Left colon (tissue), 2 donors: ENCODE measurements around the gene PLCE1. TPM values are rescaled to one million over a fixed set of nuclear protein-coding genes. Genes with fewer than 3 reads are reported as not detected.

Source experiments
- ATAC-seq: fragments of 200-7000 bp; cut with Tn5 transposase; one replicate; pipeline ENCODE4 v1.9.1; 2020; ENCODE audit warnings: mild to moderate bottlenecking, moderate library complexity
- DNase-seq, 2 donors: peaks; one replicate each; pipeline ENCODE4 v3.0.0-alpha.2; 2020
- intact Hi-C, 2 donors: fragments of 100-400 bp; cut with DNase I in 1 of 2; cut with micrococcal nuclease in 1 of 2; formaldehyde crosslinking; loops; one replicate each; pipeline versions ENCODE4 v1.11.2 to v1.14.0; 2022; cut with DNase I, micrococcal nuclease
- total RNA-seq, 2 donors: library from RNA; stranded (reverse); fragmentation: NEBNext Ultra II Directional; extraction: Animal tissue kit (Norgen Biotek cat#: 25700); gene quantifications; one replicate each; pipeline ENCODE4 v1.2.1, GENCODE V29; 2021
- donor health status: DM: no; HTN: no; CAD: no.
- donor health status: DM: yes; HTN: yes; CAD: no.

The PLCE1 gene
- total RNA-seq, 2 donors from 2014 or later = 45.2 to 57.6 TPM

- intact Hi-C loops = no loop called here
- ATAC-seq (peak; percentile 14), DNase-seq (peak; percentile 37 to 45)
Observed at GRCh38 chr10:93991596-93992284, 2.0 kb upstream of the PLCE1 start.

DNA sequence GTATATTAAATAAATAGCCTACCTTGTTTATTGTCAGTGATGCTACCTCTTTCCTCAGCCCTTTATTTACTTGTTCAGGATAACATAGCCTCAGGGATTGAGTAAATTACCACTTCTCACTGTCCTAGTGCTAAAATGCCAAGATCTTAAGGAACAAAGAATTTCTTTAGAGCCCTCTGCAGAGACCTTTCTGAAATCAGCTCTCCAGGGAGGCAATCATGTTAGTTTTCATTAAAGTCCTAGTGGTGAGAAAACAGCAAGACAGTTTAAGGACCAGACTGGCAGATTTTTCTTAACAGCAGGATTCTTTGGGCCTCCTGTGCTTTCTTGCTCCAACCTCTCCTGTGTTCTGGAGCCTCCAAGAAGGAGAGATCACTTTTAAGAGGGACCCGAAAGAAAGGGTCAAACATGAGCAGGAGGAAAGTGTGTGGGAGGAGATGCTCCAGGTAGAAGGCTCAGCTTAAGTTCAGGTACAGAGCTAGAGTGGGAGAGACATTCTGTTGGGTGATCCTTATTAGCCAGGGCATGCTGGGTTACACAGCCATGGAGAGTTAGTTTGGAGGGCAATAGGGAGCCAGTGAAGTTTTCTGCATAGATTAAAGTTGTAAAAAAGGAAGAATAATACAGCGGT lies 1.2 kb upstream of the PLCE1 start:
- DNase-seq (no peak), ATAC-seq (no peak)
- intact Hi-C loops = no loop called here

GRCh38 chr10:93993414-93993781 lies 333 bp upstream of the PLCE1 start:
- intact Hi-C loops = no loop called here
- DNase-seq (no peak), ATAC-seq (peak; percentile 18)

DNA sequence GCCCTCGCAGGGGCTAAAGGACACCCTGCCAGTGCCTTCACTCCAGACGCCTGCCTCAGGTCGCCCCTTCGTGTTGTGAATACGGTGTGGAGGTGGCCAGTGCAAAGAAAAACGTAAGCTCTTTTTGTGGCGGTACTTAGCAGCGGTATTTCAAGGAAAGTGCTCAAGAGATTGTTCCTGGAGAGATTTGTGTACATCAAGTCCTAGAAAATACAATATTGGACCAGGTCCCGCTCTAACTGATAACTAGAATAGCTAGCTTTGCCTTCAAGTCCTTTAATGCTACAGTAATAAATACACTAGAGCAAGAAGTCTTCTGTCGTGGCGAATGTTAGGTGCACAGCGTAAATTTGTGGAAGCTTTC lies 689 bp downstream of the PLCE1 start:
- intact Hi-C loops = no loop called here
- ATAC-seq (no peak), DNase-seq (no peak)

DNA sequence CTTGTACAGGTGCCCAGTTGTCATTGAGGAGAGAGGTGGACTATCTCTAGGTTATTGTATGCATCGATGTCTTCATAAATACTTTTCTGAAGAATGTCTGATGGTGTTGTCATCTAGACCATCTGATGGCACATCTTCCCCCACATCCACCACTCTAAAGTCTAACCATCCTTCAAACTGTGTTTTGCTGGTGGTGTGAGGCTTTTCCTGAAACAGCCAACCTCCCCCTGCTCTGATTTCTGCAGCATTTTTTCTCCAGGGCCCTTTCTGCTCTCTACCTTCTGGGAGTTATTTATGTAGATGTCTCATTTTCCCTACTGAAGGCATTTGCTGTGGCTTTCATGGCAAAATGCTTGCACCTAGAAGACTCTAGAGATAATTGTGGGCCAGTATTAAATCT lies 1.5 kb downstream of the PLCE1 start:
- ATAC-seq = no peak
- DNase-seq = no peak
- intact Hi-C loops = no loop called here

- DNase-seq = no peak
- ATAC-seq = peak; percentile 22
- intact Hi-C loops = no loop called here
Observed at GRCh38 chr10:93995598-93996271, 2.0 kb downstream of the PLCE1 start.

DNA sequence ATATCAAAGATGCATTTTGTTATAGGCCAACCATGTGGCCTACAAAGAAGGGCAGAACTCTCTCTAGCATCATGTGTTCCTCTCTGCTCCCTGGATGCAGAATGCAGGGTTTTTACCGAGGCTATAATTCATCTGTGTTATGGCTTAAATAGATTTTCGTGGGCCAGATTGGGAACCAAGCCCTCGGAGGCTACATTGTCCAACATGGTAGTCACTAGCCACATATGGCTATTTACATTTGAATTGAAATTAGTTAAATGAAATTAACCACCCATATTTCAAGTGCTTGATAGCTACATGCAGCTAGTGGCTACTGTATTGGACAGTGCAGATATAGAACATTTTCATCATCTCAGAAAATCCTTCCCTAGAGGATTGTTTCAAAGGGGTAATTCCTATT lies 2.8 kb downstream of the PLCE1 start:
- DNase-seq (no peak), ATAC-seq (no peak)
- intact Hi-C loops = no loop called here

GRCh38 chr10:93997546-93997945 lies 3.8 kb downstream of the PLCE1 start:
- intact Hi-C loops = no loop called here
- no peak for ATAC-seq

DNA sequence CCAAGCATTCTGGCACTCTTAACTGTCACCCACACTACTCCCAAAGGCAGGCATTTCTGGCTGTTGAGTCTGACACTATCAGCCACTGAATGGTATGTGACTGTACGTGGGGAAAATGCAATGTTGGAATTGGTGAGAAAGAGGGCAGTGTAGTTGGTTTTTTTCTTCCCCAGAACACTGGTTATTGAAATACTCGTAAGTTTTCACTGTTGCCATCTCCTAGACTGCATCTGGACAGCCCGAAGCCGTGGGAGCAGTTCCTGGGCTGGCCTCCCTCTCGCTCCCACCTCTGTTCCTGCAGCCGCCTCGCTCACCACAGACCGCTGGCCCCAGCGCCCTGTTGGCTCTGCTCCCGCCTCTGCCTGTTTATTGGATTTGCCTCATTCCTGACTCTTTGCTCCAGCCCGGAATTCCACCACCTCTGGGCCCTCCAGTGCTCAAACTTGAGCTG lies 5.7 kb downstream of the PLCE1 start:
- intact Hi-C loops = no loop called here
- ATAC-seq = peak; percentile 47
- peak; percentile 59 to 69 for DNase-seq

More at GRCh38 chr10:93997546-93997945, 3.8 kb downstream of the PLCE1 start:
- DNase-seq = no peak

DNA sequence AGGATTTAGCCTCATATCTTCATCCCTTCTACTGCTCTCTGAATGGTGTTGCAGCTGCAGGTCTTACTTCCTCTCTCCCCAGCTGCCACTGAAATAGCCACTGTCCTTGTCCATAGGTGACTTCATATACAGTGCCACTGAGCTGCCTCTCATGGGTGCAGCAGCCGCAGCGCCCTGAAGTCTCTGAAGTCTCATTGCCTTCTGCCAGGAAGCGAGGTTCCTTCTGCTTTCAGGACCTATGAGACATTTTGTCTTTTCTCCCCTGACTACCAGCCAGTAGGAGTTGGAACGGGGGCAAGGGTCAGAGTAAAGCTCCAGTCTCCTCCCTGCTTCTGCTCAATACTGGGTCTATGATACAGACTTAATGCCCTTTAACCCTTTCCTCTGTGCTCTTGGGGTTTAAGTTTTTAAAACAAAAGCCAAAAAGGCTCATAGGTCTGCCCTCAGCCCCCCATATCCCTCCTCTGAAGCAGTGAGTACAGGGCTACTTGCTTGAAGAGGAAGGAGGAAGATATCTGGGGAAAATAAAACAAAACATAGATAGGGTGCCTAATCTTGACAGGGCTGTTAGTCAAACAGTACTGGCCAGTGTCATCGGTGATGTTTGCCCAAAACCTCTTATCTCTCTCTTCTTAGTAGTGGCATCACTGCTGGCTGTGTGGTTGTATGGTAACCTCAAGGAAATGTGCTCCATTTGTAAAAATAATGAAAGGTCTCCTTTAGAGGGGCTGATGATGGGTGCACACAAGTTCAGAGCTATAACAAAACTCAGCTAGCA lies 7.1 kb downstream of the PLCE1 start:
- ATAC-seq (peak; percentile 66), DNase-seq (peak; percentile 53 to 65)
- intact Hi-C loops = no loop called here

- no peak for ATAC-seq
- DNase-seq = no peak
- intact Hi-C loops = no loop called here
Observed at GRCh38 chr10:94001416-94001810, 7.7 kb downstream of the PLCE1 start.

- DNase-seq = no peak
- intact Hi-C loops = no loop called here
- peak; percentile 14 for ATAC-seq
Observed at GRCh38 chr10:94002156-94002555, 8.4 kb downstream of the PLCE1 start.

GRCh38 chr10:94003488-94003887 lies 9.8 kb downstream of the PLCE1 start:
- DNase-seq (no peak), ATAC-seq (no peak)
- intact Hi-C loops = no loop called here

GRCh38 chr10:94005050-94005449 lies 11.3 kb downstream of the PLCE1 start:
- DNase-seq (peak; percentile 56 to 82), ATAC-seq (peak; percentile 64)
- intact Hi-C loops = no loop called here

DNA sequence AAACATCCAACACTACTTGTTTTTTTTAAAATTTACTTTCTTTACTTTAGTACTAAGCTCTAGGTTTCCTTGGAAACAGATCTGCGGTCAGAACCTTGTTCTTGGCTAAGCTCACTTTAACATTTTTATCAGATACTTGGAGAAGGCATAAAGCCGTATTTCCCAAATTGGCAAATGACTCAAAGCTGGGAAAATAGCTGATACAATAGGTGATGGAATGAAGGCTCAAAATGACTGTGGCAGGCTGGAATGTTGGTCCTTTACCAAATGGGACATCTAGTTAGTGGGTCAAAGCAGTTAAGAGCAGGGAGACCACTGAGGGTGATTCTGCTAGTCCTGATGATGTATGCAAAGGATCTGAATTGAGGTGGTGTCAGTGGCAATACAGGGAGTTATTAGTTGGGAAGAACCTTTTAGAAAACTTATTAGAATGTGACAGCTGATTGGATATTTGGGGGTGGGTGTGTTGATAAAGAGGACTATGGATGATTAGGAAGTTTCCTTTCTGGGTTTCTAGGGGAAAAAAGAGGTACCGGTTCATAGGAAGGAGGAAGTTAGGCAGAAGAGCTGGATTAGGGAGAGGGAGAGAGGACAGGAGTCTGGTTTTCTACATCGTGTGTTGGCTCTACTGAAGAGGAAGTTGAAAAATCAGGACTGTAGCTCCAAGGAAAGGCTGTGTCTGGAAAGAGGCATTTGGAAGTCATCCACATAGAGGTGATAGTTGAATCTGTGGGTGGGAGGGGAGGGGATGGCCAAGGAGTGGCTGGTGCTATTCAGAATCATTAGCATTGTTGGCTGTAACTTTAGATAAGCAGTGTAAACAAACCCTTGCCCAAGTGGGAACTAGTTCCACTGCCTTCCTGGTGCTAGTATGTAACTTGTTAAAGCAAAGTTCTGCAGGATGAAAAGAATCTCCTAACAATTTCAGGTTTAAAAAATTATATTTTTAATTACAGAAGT lies 13.1 kb downstream of the PLCE1 start:
- intact Hi-C loops = no loop called here
- ATAC-seq (peak; percentile 89), DNase-seq (peak; percentile 40 to 68)

- no peak for DNase-seq
- intact Hi-C loops = no loop called here
- no peak for ATAC-seq
Observed at GRCh38 chr10:94008526-94008925, 14.8 kb downstream of the PLCE1 start.

DNA sequence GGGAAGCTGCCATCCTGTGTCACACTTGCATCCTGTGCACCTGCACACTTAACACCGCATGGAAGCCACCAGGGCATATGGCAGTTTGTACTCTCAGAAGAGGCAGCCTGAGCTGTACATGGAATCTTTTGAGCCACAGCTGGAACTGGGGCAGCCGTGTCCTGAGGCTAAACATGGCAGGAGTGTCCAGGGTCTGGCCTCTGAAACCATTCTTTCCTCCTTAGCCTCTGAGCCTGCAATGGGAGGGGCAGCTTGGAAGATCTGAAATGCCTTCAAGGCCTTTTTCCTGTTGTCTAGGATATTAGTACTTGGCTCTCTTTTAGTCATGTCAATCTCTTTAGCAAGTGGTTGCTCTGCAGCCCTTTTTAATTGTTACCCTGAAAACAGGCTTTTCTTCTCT lies 16.4 kb downstream of the PLCE1 start:
- DNase-seq = no peak
- intact Hi-C loops = no loop called here
- ATAC-seq = no peak

GRCh38 chr10:94010886-94011285 lies 17.2 kb downstream of the PLCE1 start:
- intact Hi-C loops = no loop called here
- no peak for ATAC-seq
- no peak for DNase-seq
